C4-2B (cell line): ENCODE results near the gene SLC22A8.
"Not testable (repeated sequence)": the region's sequence is repeated elsewhere in the genome, so short reads cannot be mapped to it uniquely, and the experiment has no call there.

Experiments
- H3K27ac ChIP-seq: fragments of 450-650 bp; 2 replicates; pipeline ENCODE4 v1.5.1; 2017
- CTCF ChIP-seq: fragments of 450-650 bp; conservative IDR thresholded peaks from 2 replicates; pipeline ENCODE4 v1.5.1; 2017; ENCODE audit warnings: mild to moderate bottlenecking
- ZFX ChIP-seq: fragments of 450-650 bp; IDR thresholded peaks from 2 replicates; pipeline ENCODE4 v1.6.1; 2017

SLC22A8 gene

GRCh38 chr11:62948765-62949320 is 66.8 kb downstream of the SLC22A8 start:
- TF ChIP-seq CTCF (no peak), ZFX (no peak)
- no peak overlapping the region for H3K27ac ChIP-seq

GRCh38 chr11:62945538-62945937 is 70.1 kb downstream of the SLC22A8 start:
- not testable (repeated sequence) for H3K27ac ChIP-seq
